Measurements from ENCODE around the gene MEGF11. TPM values are rescaled to one million over a fixed set of nuclear protein-coding genes. Genes with fewer than 3 reads are reported as not detected.

MEGF11 gene
- total RNA-seq, 1 donor from 2014 or later, result 0.25 TPM

- Histone ChIP-seq H3K27ac (no peak overlapping the region), H3K27me3 (no peaks in the 10 kb centered on the region), H3K4me3 (no peak overlapping the region), H3K9me3 (no peaks in the 10 kb centered on the region), H3K4me1 (no peaks in the 10 kb centered on the region), H3K36me3 (no peaks in the 10 kb centered on the region)
- DNase-seq (ENCODE audit: extremely low spot score in 2 of 2), result no peak
- intact Hi-C loops (cut with DNase I), result no loop called here
- TF ChIP-seq POLR2AphosphoS5 (IDR thresholded peaks at IDR 0.05; ENCODE audit: insufficient read depth in 1 of 2, low read depth in 1 of 2) (no peak), CTCF (IDR thresholded peaks at IDR 0.05) (no peak)
These were observed 62.8 kb downstream of the MEGF11 start for GRCh38 chr15:66190746-66191145.

- H3K27me3 ChIP-seq, result no peaks in the 10 kb centered on the region
- TF ChIP-seq CTCF (IDR thresholded peaks at IDR 0.05) (no peak), POLR2AphosphoS5 (IDR thresholded peaks at IDR 0.05; ENCODE audit: insufficient read depth in 1 of 2, low read depth in 1 of 2) (no peak), POLR2A (IDR thresholded peaks at IDR 0.05) (no peak)
- H3K9me3 ChIP-seq, result no peaks in the 10 kb centered on the region
- intact Hi-C loops (cut with DNase I), result no loop called here
- H3K4me1 ChIP-seq, result no peaks in the 10 kb centered on the region
- H3K4me3 ChIP-seq, result no peak overlapping the region
- DNase-seq (ENCODE audit: extremely low spot score in 2 of 2), result no peak
- H3K27ac ChIP-seq, result no peak overlapping the region
- H3K36me3 ChIP-seq, result no peaks in the 10 kb centered on the region
These were observed 64.3 kb downstream of the MEGF11 start for GRCh38 chr15:66189291-66189690.

- H3K27me3 ChIP-seq, result no peaks in the 10 kb centered on the region
- no peak for DNase-seq (ENCODE audit: extremely low spot score in 2 of 2)
- no peaks in the 10 kb centered on the region for H3K9me3 ChIP-seq
- no peak overlapping the region for H3K27ac ChIP-seq
- intact Hi-C loops (cut with DNase I), result no loop called here
- H3K36me3 ChIP-seq, result no peaks in the 10 kb centered on the region
- H3K4me3 ChIP-seq, result no peak overlapping the region
- no peaks in the 10 kb centered on the region for H3K4me1 ChIP-seq
- TF ChIP-seq POLR2A (IDR thresholded peaks at IDR 0.05) (no peak), POLR2AphosphoS5 (IDR thresholded peaks at IDR 0.05; ENCODE audit: insufficient read depth in 1 of 2, low read depth in 1 of 2) (no peak), CTCF (IDR thresholded peaks at IDR 0.05) (no peak)
These were observed 65.1 kb downstream of the MEGF11 start for GRCh38 chr15:66188464-66188863.

GRCh38 chr15:66187271-66187670 is 66.3 kb downstream of the MEGF11 start:
- H3K27me3 ChIP-seq, result no peaks in the 10 kb centered on the region
- H3K4me1 ChIP-seq, result no peaks in the 10 kb centered on the region
- H3K4me3 ChIP-seq, result no peak overlapping the region
- no peak for TF ChIP-seq CTCF (IDR thresholded peaks at IDR 0.05)
- no peak for TF ChIP-seq POLR2AphosphoS5 (IDR thresholded peaks at IDR 0.05; ENCODE audit: insufficient read depth in 1 of 2, low read depth in 1 of 2)
- TF ChIP-seq POLR2A (IDR thresholded peaks at IDR 0.05), result no peak
- intact Hi-C loops (cut with DNase I), result no loop called here
- H3K27ac ChIP-seq, result no peak overlapping the region
- no peaks in the 10 kb centered on the region for H3K9me3 ChIP-seq
- DNase-seq (ENCODE audit: extremely low spot score in 2 of 2), result no peak
- H3K36me3 ChIP-seq, result no peaks in the 10 kb centered on the region

- Histone ChIP-seq H3K4me1 (no peaks in the 10 kb centered on the region), H3K4me3 (no peak overlapping the region), H3K36me3 (no peaks in the 10 kb centered on the region), H3K27me3 (no peaks in the 10 kb centered on the region), H3K9me3 (no peaks in the 10 kb centered on the region), H3K27ac (no peak overlapping the region)
- no peak for DNase-seq (ENCODE audit: extremely low spot score in 2 of 2)
- intact Hi-C loops (cut with DNase I), result no loop called here
- no peak for TF ChIP-seq POLR2A (IDR thresholded peaks at IDR 0.05)
- no peak for TF ChIP-seq CTCF (IDR thresholded peaks at IDR 0.05)
- no peak for TF ChIP-seq POLR2AphosphoS5 (IDR thresholded peaks at IDR 0.05; ENCODE audit: insufficient read depth in 1 of 2, low read depth in 1 of 2)
These were observed 67.3 kb downstream of the MEGF11 start for GRCh38 chr15:66186049-66186825.
